ENCODE measurements around the gene DCP1B. TPM values are rescaled to one million over a fixed set of nuclear protein-coding genes. Genes with fewer than 3 reads are reported as not detected.

The DCP1B gene
- polyA plus RNA-seq, 1 experiment, result 32.9 TPM

GRCh38 chr12:2049604-2050540 lies 45.6 kb upstream of the DCP1B start:
- TF ChIP-seq CTCF (IDR thresholded peaks at IDR 0.05; ENCODE audit: low read depth, low read length), result no peak
- DNase-seq (ENCODE audit: low read depth, low spot score), result no peak
- POLR2A ChIA-PET, result no interaction called here
- Histone ChIP-seq H3K27ac (ENCODE audit: low read depth, low read length) (no peak overlapping the region), H3K9me3 (ENCODE audit: control insufficient read depth, insufficient read depth, low read length) (no peaks in the 10 kb centered on the region), H3K27me3 (ENCODE audit: control insufficient read depth, insufficient read depth, low read length) (peaks cover 16% of the 10 kb centered on the region), H3K4me3 (ENCODE audit: low read depth, low read length) (no peak overlapping the region)
- CTCF ChIA-PET, result interaction anchor here (1.0 to 1.2 kb wide), 3 partner anchors 110 to 534 kb away, joined by 3 to 4 read pairs (median 4); no protein-coding TSS in a partner anchor

GRCh38 chr12:2047752-2048151 lies 43.5 kb upstream of the DCP1B start:
- no peak for DNase-seq (ENCODE audit: low read depth, low spot score)
- peaks cover 25% of the 10 kb centered on the region for H3K27me3 ChIP-seq (ENCODE audit: control insufficient read depth, insufficient read depth, low read length)
- no peak overlapping the region for H3K27ac ChIP-seq (ENCODE audit: low read depth, low read length)
- CTCF ChIA-PET, result interaction anchor here (2.1 kb wide), 1 partner anchor 13 kb away, joined by 8 read pairs; no protein-coding TSS in a partner anchor
- POLR2A ChIA-PET, result no interaction called here
- no peak overlapping the region for H3K4me3 ChIP-seq (ENCODE audit: low read depth, low read length)
- no peaks in the 10 kb centered on the region for H3K9me3 ChIP-seq (ENCODE audit: control insufficient read depth, insufficient read depth, low read length)
- TF ChIP-seq CTCF (IDR thresholded peaks at IDR 0.05; ENCODE audit: low read depth, low read length), result no peak

GRCh38 chr12:2046957-2047356 lies 42.7 kb upstream of the DCP1B start:
- CTCF ChIA-PET, result interaction anchor here (2.1 kb wide), 1 partner anchor 12 kb away, joined by 8 read pairs; no protein-coding TSS in a partner anchor
- peaks cover 28% of the 10 kb centered on the region for H3K27me3 ChIP-seq (ENCODE audit: control insufficient read depth, insufficient read depth, low read length)

GRCh38 chr12:2044165-2044564 lies 39.9 kb upstream of the DCP1B start:
- ChIA-PET POLR2A (no interaction called here), CTCF (interaction anchor here (1.2 kb wide), 1 partner anchor 10 kb away, joined by 7 read pairs; no protein-coding TSS in a partner anchor)
- Histone ChIP-seq H3K9me3 (ENCODE audit: control insufficient read depth, insufficient read depth, low read length) (no peaks in the 10 kb centered on the region; the same call in 1 of the 2 replicates), H3K4me3 (ENCODE audit: low read depth, low read length) (no peak overlapping the region), H3K27me3 (ENCODE audit: control insufficient read depth, insufficient read depth, low read length) (peaks cover 38% of the 10 kb centered on the region), H3K27ac (ENCODE audit: low read depth, low read length) (no peak overlapping the region)
- TF ChIP-seq CTCF (IDR thresholded peaks at IDR 0.05; ENCODE audit: low read depth, low read length), result no peak
- DNase-seq (ENCODE audit: low read depth, low spot score), result no peak

More at GRCh38 chr12:2046957-2047356, 42.7 kb upstream of the DCP1B start:
- H3K9me3 ChIP-seq (ENCODE audit: control insufficient read depth, insufficient read depth, low read length), result no peaks in the 10 kb centered on the region
- no peak for TF ChIP-seq CTCF (IDR thresholded peaks at IDR 0.05; ENCODE audit: low read depth, low read length)
- POLR2A ChIA-PET, result no interaction called here
- no peak overlapping the region for H3K27ac ChIP-seq (ENCODE audit: low read depth, low read length)
- H3K4me3 ChIP-seq (ENCODE audit: low read depth, low read length), result no peak overlapping the region
- no peak for DNase-seq (ENCODE audit: low read depth, low spot score)

- DNase-seq (ENCODE audit: low read depth, low spot score), result no peak
- Histone ChIP-seq H3K9me3 (ENCODE audit: control insufficient read depth, insufficient read depth, low read length) (no peaks in the 10 kb centered on the region; the same call in 1 of the 2 replicates), H3K27me3 (ENCODE audit: control insufficient read depth, insufficient read depth, low read length) (peaks cover 37% of the 10 kb centered on the region), H3K27ac (ENCODE audit: low read depth, low read length) (no peak overlapping the region), H3K4me3 (ENCODE audit: low read depth, low read length) (no peak overlapping the region)
- ChIA-PET POLR2A (no interaction called here), CTCF (no interaction called here)
- TF ChIP-seq CTCF (IDR thresholded peaks at IDR 0.05; ENCODE audit: low read depth, low read length), result no peak
Measured at GRCh38 chr12:2043054-2043453, 38.8 kb upstream of the DCP1B start.
